Lung (tissue), 12 donors: ENCODE data around the gene ELAC2. TPM values are rescaled to one million over a fixed set of nuclear protein-coding genes. Genes with fewer than 3 reads are reported as not detected.

ENCODE experiments used
- ATAC-seq: fragments of 200-7000 bp; cut with Tn5 transposase; one replicate; pipeline ENCODE4 v1.9.1; 2020; ENCODE audit warnings: moderate number of reproducible peaks; ENCODE audit not compliant: insufficient read depth, low FRiP score
- DNase-seq, 3 donors: peaks; one replicate each; pipeline ENCODE4 v3.0.0-alpha.2; 2013 to 2017
- H3K27ac ChIP-seq, 2 donors: one replicate each; pipeline ENCODE4 v1.5.1; 2013; ENCODE audit warnings: mild to moderate bottlenecking in 2 of 2, moderate library complexity in 2 of 2, control low read depth in 1 of 2, inconsistent platforms in 1 of 2, low read depth in 1 of 2, low read length in 1 of 2
- H3K27me3 ChIP-seq, 3 donors: one replicate each; pipeline ENCODE4 v1.5.1; 2013; ENCODE audit warnings: low read length in 2 of 3; ENCODE audit not compliant: control insufficient read depth in 3 of 3, insufficient read depth in 3 of 3
- H3K36me3 ChIP-seq, 4 donors: one replicate each; pipeline ENCODE4 v1.5.1; 2013; ENCODE audit warnings: low read length in 4 of 4, mild to moderate bottlenecking in 1 of 4, moderate library complexity in 1 of 4; ENCODE audit not compliant: control insufficient read depth in 4 of 4, insufficient read depth in 4 of 4
- H3K4me1 ChIP-seq, 5 donors: one replicate each; pipeline ENCODE4 v1.5.1; 2013; ENCODE audit warnings: low read length in 5 of 5, mild to moderate bottlenecking in 2 of 5, moderate library complexity in 1 of 5; ENCODE audit not compliant: control insufficient read depth in 5 of 5, insufficient read depth in 5 of 5
- H3K4me3 ChIP-seq: one replicate; pipeline ENCODE4 v1.5.1; 2013; ENCODE audit warnings: mild to moderate bottlenecking, control low read depth, moderate library complexity
- H3K9ac ChIP-seq, 2 donors: one replicate each; pipeline ENCODE4 v1.5.1; 2013; ENCODE audit warnings: low read length in 2 of 2, control low read depth in 1 of 2; ENCODE audit not compliant: insufficient read depth in 1 of 2
- H3K9me3 ChIP-seq, 4 donors: one replicate each; pipeline ENCODE4 v1.5.1; 2013; ENCODE audit warnings: low read length in 3 of 4, mild to moderate bottlenecking in 1 of 4, moderate library complexity in 1 of 4; ENCODE audit not compliant: control insufficient read depth in 4 of 4, insufficient read depth in 3 of 4
- WGBS, 2 donors: extraction: QIAGEN DNeasy Blood & Tissue Kit; methylation state at CpG; one replicate each; pipeline ENCODE4 v1.1.7; 2013; 5-methylcytosine and 5-hydroxymethylcytosine counted together
- polyA plus RNA-seq, 2 donors: library from polyadenylated mRNA; stranded (reverse); fragments of 200-250 nt; gene quantifications; one replicate each; pipeline ENCODE4 v1.2.1, GENCODE V29; 2013
- total RNA-seq, 2 donors: library from RNA; depleted of rRNA in 1 of 2; stranded (reverse); fragments of >200 nt in 1 of 2; gene quantifications; one replicate each; pipeline ENCODE4 v1.2.1, GENCODE V29; 2014 to 2021
- TF ChIP-seq, protein P1 (sequence below): IDR thresholded peaks from 2 replicates; pipeline ENCODE4 v1.5.1; 2012; ENCODE audit warnings: mild to moderate bottlenecking; ENCODE audit errors: control extremely low read depth, extremely low read depth
- donor health status: control.
- donor health status: control.
- donor health status: Bipolar disorder and iron deficiency.
- donor health status: healthy.
- donor health status: DM: yes; HTN: yes; CAD: no.

ELAC2 gene
- total and polyA plus RNA-seq, 4 donors, result 24.1 to 76.4 (median 45.5) TPM

DNA sequence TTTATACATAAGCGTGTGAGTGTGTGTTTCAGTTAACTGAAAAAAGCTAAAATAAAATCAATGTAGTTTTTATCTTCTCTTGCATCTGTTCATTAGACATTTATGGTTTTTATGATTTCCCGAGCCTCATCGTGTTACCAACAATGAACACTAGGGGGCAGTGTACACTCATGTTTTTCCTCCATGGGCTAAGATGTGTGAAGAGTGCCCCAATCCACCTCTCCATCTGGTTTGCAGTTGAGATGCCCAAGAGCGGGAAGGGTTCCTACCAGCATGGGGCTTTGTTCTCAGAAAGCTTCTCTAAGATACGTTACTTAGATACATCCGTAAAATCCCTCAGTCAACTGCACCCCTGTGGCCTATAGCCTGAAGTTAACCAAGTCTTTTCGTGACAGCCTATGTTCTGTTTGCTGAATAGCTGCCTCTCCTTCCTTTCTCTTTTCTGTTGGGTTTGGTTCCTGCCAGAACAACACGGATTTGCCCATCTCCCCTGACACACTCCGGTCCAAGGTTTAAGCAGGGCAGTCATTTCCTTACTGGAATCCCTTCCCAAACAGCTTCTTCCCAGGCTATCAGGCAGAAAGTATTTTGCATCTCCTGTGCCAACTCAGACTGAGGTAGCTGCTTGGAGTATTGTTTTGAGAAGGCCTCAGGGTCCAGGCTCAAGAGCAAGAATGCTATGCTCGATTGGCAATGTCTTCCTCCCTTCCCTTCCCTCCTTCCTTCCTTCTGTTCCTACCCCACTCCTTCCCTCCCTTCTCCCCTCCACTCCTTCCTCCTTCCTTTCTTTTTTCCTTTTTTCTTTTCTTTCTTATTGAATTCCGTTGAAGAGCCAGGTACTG lies 12.9 kb upstream of the ELAC2 start:
- H3K4me3 ChIP-seq, result no peak overlapping the region
- H3K36me3 ChIP-seq, result no peaks in the 10 kb centered on the region
- peaks cover 0 to 18% (median 10%) of the 10 kb centered on the region in 5 donors for H3K4me1 ChIP-seq
- ATAC-seq (no peak), DNase-seq (peak; percentile 74 to 90 (median 87))
- TF ChIP-seq, protein P1, sequence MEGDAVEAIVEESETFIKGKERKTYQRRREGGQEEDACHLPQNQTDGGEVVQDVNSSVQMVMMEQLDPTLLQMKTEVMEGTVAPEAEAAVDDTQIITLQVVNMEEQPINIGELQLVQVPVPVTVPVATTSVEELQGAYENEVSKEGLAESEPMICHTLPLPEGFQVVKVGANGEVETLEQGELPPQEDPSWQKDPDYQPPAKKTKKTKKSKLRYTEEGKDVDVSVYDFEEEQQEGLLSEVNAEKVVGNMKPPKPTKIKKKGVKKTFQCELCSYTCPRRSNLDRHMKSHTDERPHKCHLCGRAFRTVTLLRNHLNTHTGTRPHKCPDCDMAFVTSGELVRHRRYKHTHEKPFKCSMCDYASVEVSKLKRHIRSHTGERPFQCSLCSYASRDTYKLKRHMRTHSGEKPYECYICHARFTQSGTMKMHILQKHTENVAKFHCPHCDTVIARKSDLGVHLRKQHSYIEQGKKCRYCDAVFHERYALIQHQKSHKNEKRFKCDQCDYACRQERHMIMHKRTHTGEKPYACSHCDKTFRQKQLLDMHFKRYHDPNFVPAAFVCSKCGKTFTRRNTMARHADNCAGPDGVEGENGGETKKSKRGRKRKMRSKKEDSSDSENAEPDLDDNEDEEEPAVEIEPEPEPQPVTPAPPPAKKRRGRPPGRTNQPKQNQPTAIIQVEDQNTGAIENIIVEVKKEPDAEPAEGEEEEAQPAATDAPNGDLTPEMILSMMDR, result peak; percentile 61
- WGBS, 2 donors, result 54 to 56% methylated on average over 11 of the region's 11 CpGs
- H3K9ac ChIP-seq, result no peak overlapping the region
- no peaks in the 10 kb centered on the region for H3K27me3 ChIP-seq
- H3K27ac ChIP-seq, result no peak overlapping the region
- H3K9me3 ChIP-seq, result no peaks in the 10 kb centered on the region

DNA sequence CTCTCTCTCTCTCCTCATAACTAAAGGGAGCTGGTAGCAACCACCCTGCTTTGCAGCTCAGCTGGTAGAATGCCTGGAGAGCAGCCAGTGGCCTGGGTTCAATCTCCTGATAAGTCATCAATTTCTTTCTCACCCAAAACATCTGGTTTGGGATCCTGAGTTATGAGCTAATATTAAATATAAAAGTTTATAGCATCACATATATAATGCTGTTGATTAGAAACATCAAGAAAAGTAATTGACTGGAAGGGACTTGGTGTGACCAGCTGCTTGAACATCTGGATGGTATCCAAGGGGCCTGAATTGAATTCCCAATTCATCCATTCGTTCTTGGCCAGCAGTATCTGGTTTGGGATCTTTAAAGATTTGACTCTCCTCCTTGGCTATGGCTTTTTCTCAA lies 12.2 kb upstream of the ELAC2 start:
- no peaks in the 10 kb centered on the region for H3K36me3 ChIP-seq
- WGBS, 2 donors, result 42 to 71% methylated on average over 1 of the region's 1 CpG
- H3K9ac ChIP-seq, result no peak overlapping the region
- H3K27me3 ChIP-seq, result no peaks in the 10 kb centered on the region
- H3K9me3 ChIP-seq, result no peaks in the 10 kb centered on the region
- DNase-seq (peak; percentile 68 to 83 (median 73)), ATAC-seq (no peak)
- H3K4me1 ChIP-seq, result peaks cover 0 to 18% (median 10%) of the 10 kb centered on the region in 5 donors
- no peak overlapping the region for H3K4me3 ChIP-seq
- TF ChIP-seq, protein P1, result no peak
- no peak overlapping the region for H3K27ac ChIP-seq

DNA sequence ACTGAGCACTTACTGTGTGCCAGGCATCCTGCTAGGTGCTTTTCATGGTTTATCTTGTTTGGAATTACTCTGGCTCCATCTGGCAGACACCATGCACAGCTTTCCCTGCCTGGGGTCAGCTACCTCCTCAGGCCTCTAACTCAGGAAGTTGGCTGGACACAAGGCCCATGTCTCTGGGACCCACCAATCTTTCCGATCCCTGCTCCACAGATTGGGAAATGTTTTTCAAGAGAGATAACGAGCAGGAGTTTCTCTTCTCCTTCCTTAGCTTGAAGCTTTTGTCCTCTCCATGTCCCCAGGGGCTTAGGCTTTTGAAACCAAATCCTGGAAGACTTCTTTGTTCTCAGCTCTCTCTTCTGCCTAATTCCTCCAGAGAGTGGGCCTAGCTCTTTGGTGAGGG lies 11.5 kb upstream of the ELAC2 start:
- ATAC-seq, result no peak

More for the DNA sequence above, 11.5 kb upstream of the ELAC2 start:
- Histone ChIP-seq H3K4me1 (peaks cover 0 to 18% (median 10%) of the 10 kb centered on the region in 5 donors), H3K27ac (no peak overlapping the region), H3K27me3 (no peaks in the 10 kb centered on the region), H3K4me3 (no peak overlapping the region), H3K36me3 (no peaks in the 10 kb centered on the region), H3K9ac (no peak overlapping the region), H3K9me3 (no peaks in the 10 kb centered on the region)
- WGBS, 2 donors, result 70 to 80% methylated on average over 2 of the region's 2 CpGs
- DNase-seq, result no peak
- TF ChIP-seq, protein P1, result no peak
